GM04504 (cell line): ENCODE data around the gene DOK5.

Source experiments
- DNase-seq: peaks from one replicate; pipeline ENCODE4 v3.0.0-alpha.2; 2012; ENCODE audit warnings: low read depth

The DOK5 gene

GRCh38 chr20:54559890-54560289 lies 84.5 kb downstream of the DOK5 start:
- DNase-seq, result no peak

- no peak for DNase-seq
Observed at GRCh38 chr20:54560357-54560756, 85.0 kb downstream of the DOK5 start.

- DNase-seq, result no peak
Observed at GRCh38 chr20:54565255-54565654, 89.9 kb downstream of the DOK5 start.

GRCh38 chr20:54566031-54566688 lies 90.8 kb downstream of the DOK5 start:
- no peak for DNase-seq

- no peak for DNase-seq
Observed at GRCh38 chr20:54570561-54570960, 95.2 kb downstream of the DOK5 start.

GRCh38 chr20:54572665-54573435 lies 97.5 kb downstream of the DOK5 start:
- no peak for DNase-seq

GRCh38 chr20:54573838-54574237 lies 98.4 kb downstream of the DOK5 start:
- DNase-seq, result no peak

GRCh38 chr20:54576518-54576917 lies 101.1 kb downstream of the DOK5 start:
- no peak for DNase-seq

GRCh38 chr20:54577637-54578036 lies 102.2 kb downstream of the DOK5 start:
- no peak for DNase-seq

- DNase-seq, result no peak
Observed at GRCh38 chr20:54585217-54585616, 109.8 kb downstream of the DOK5 start.

GRCh38 chr20:54587408-54587807 lies 112.0 kb downstream of the DOK5 start:
- no peak for DNase-seq

GRCh38 chr20:54589402-54590030 lies 114.1 kb downstream of the DOK5 start:
- no peak for DNase-seq

- DNase-seq, result no peak
Observed at GRCh38 chr20:54590856-54591255, 115.5 kb downstream of the DOK5 start.

- no peak for DNase-seq
Observed at GRCh38 chr20:54596651-54597050, 121.3 kb downstream of the DOK5 start.

GRCh38 chr20:54598352-54598751 lies 123.0 kb downstream of the DOK5 start:
- DNase-seq, result no peak

- no peak for DNase-seq
Observed at GRCh38 chr20:54600634-54601033, 125.2 kb downstream of the DOK5 start.

GRCh38 chr20:54601831-54602515 lies 126.6 kb downstream of the DOK5 start:
- no peak for DNase-seq

GRCh38 chr20:54605319-54605718 lies 129.9 kb downstream of the DOK5 start:
- DNase-seq, result no peak

GRCh38 chr20:54606380-54606779 lies 131.0 kb downstream of the DOK5 start:
- DNase-seq, result no peak

- no peak for DNase-seq
Observed at GRCh38 chr20:54608039-54608745, 132.8 kb downstream of the DOK5 start.

GRCh38 chr20:54608943-54609342 lies 133.6 kb downstream of the DOK5 start:
- no peak for DNase-seq
